Endothelial cell of umbilical vein (primary cell): Measurements from ENCODE around the gene NAPB. TPM values are rescaled to one million over a fixed set of nuclear protein-coding genes. Genes with fewer than 3 reads are reported as not detected.

Experiments
- BruUV-seq: library from RNA; stranded (reverse); fragments of 400-500 nt; replicated peaks from 2 replicates; lab custom pipeline; 2021; lab: Mats Ljungman, UMichigan
- CTCF ChIA-PET: fragments of 300-600, 350-600 bp; sonication (Branson Sonifier 250); formaldehyde crosslinking; loops from one replicate; lab custom pipeline; 2021; ENCODE audit warnings: antibody characterized with exemption, inconsistent platforms; lab: Charles Lee
- POLR2A ChIA-PET: fragments of 300-600, 350-600 bp; sonication (Branson Sonifier 250); formaldehyde crosslinking; loops from one replicate; lab custom pipeline; 2021; ENCODE audit warnings: antibody characterized with exemption, inconsistent platforms; lab: Charles Lee
- DNase-seq: peaks from one replicate; pipeline ENCODE4 v3.0.0-alpha.2; 2011; ENCODE audit warnings: low read depth, low spot score
- FAIRE-seq: peaks from 2 replicates; lab custom pipeline; 2011; peaks lifted over from hg19 to GRCh38; lab: Jason Lieb, UNC
- H2AFZ ChIP-seq: 2 replicates; pipeline ENCODE4 v1.6.0; 2012; ENCODE audit warnings: low read depth, low read length, control low read depth, inconsistent platforms
- H3K27ac ChIP-seq: 2 replicates; pipeline ENCODE4 v1.5.1; 2011; ENCODE audit warnings: low read depth, mild to moderate bottlenecking, control low read depth, low read length, moderate library complexity; ENCODE audit not compliant: insufficient read depth
- H3K27me3 ChIP-seq, 2 experiments: 2 replicates each; pipeline versions ENCODE4 v1.6.0 to v1.6.1; 2011; ENCODE audit warnings: low read length in 2 of 2, mixed read lengths in 1 of 2; ENCODE audit not compliant: control insufficient read depth in 2 of 2, insufficient read depth in 2 of 2
- H3K36me3 ChIP-seq, 2 experiments: 2 replicates in 1 of 2; 3 replicates in 1 of 2; pipeline ENCODE4 v1.5.1; 2011; ENCODE audit warnings: low read length in 2 of 2, mild to moderate bottlenecking in 1 of 2, moderate library complexity in 1 of 2; ENCODE audit not compliant: control insufficient read depth in 2 of 2, insufficient read depth in 2 of 2; ENCODE audit errors: extremely low read depth in 1 of 2
- H3K4me1 ChIP-seq: 3 replicates; pipeline ENCODE4 v1.5.1; 2011; ENCODE audit warnings: mild to moderate bottlenecking, low read length; ENCODE audit not compliant: control insufficient read depth, insufficient read depth; ENCODE audit errors: extremely low read depth
- H3K4me2 ChIP-seq: 2 replicates; pipeline ENCODE4 v1.6.1; 2011; ENCODE audit warnings: low read length, control low read depth, mixed read lengths; ENCODE audit not compliant: insufficient read depth
- H3K4me3 ChIP-seq, 3 experiments: fragments of 200-600 bp in 1 of 3; sonication (generic), shearing (Covaris generic) in 1 of 3; replicated peaks in 1 of 3; 2 replicates each; pipeline ENCODE4 v1.5.1; 2011 to 2016; ENCODE audit warnings: control low read depth in 3 of 3, low read length in 3 of 3, mild to moderate bottlenecking in 2 of 3, inconsistent platforms in 1 of 3, low read depth in 1 of 3, moderate library complexity in 1 of 3; ENCODE audit not compliant: insufficient read depth in 1 of 3
- H3K79me2 ChIP-seq: 2 replicates; pipeline ENCODE4 v1.6.0; 2012; ENCODE audit warnings: low read length, inconsistent platforms; ENCODE audit not compliant: control insufficient read depth, insufficient read depth
- H3K9ac ChIP-seq: replicated peaks from 2 replicates; pipeline ENCODE3; 2011; ENCODE audit warnings: low read length, control low read depth; ENCODE audit not compliant: insufficient read depth; ENCODE audit errors: extremely low read depth
- H3K9me1 ChIP-seq: replicated peaks from 3 replicates; pipeline ENCODE4 v1.6.0; 2011; ENCODE audit warnings: mild to moderate bottlenecking, low read length; ENCODE audit not compliant: control insufficient read depth, insufficient read depth; ENCODE audit errors: extremely low read depth
- H3K9me3 ChIP-seq: replicated peaks from 2 replicates; pipeline ENCODE4 v1.5.1; 2012; ENCODE audit warnings: low read length, inconsistent platforms; ENCODE audit not compliant: control insufficient read depth, insufficient read depth
- H4K20me1 ChIP-seq: replicated peaks from 2 replicates; pipeline ENCODE3; 2011; ENCODE audit warnings: mild to moderate bottlenecking, low read length; ENCODE audit not compliant: control insufficient read depth, insufficient read depth; ENCODE audit errors: extremely low read depth
- EZH2 ChIP-seq: IDR thresholded peaks from 2 replicates; pipeline ENCODE4 v1.6.1; 2012; ENCODE audit warnings: borderline replicate concordance, low read depth, mild to moderate bottlenecking, moderate library complexity, low read length, inconsistent platforms; ENCODE audit not compliant: severe bottlenecking
- FOS ChIP-seq: IDR thresholded peaks from 2 replicates; pipeline ENCODE4 v1.6.1; 2011; ENCODE audit warnings: mild to moderate bottlenecking, low read length, moderate library complexity, borderline replicate concordance; ENCODE audit not compliant: insufficient read depth
- GATA2 ChIP-seq: IDR thresholded peaks from 2 replicates; pipeline ENCODE4 v1.7.0; 2011; ENCODE audit warnings: low read depth, mild to moderate bottlenecking, moderate library complexity, mixed read lengths, low read length; ENCODE audit not compliant: insufficient read length, insufficient read depth
- JUN ChIP-seq: IDR thresholded peaks from 2 replicates; pipeline ENCODE4 v1.6.1; 2011; ENCODE audit warnings: borderline replicate concordance, low read depth; ENCODE audit not compliant: insufficient read length, insufficient read depth
- MYC ChIP-seq: IDR thresholded peaks from one replicate; pipeline ENCODE4 v1.6.1; 2011; ENCODE audit warnings: mild to moderate bottlenecking, low read depth, low read length
- POLR2A ChIP-seq: IDR thresholded peaks from 2 replicates; pipeline ENCODE4 v1.6.1; 2012; ENCODE audit warnings: low read depth, mild to moderate bottlenecking, control low read depth, low read length
- POLR2AphosphoS5 ChIP-seq: IDR thresholded peaks from 2 replicates; pipeline ENCODE4 v1.6.1; 2012; ENCODE audit warnings: low read depth, mild to moderate bottlenecking, control low read depth, low read length, moderate library complexity; ENCODE audit not compliant: insufficient read depth
- dilution Hi-C: fragments of 300-500 bp; cut with MboI; formaldehyde crosslinking; loops from one replicate; pipeline ENCODE4 v1.15.0; 2019; ENCODE audit warnings: low sequenced_read_pairs; ENCODE audit not compliant: extremely low pct_ligation_motif_present
- intact Hi-C: fragments of 100-400 bp; cut with micrococcal nuclease; formaldehyde crosslinking; loops from one replicate; pipeline ENCODE4 v1.10.0; 2022
- polyA plus RNA-seq, 4 experiments: library from polyadenylated mRNA; depleted of rRNA in 3 of 4; stranded (reverse) in 3 of 4; unstranded in 1 of 4; fragments of >200 nt; gene quantifications; 2 replicates each; pipeline versions ENCODE4 v1.2.1 to v1.2.3, GENCODE V29; 2011 to 2012; ENCODE audit warnings: missing spikeins in 1 of 4
- total RNA-seq: library from RNA; stranded (reverse); gene quantifications from 2 replicates; pipeline ENCODE4 v1.2.3, GENCODE V29; 2021
- TF ChIP-seq, protein P1 (sequence below), 2 donors: IDR thresholded peaks; 1 replicate in 1 of 2; 2 replicates in 1 of 2; pipeline ENCODE4 v1.5.1; 2011; ENCODE audit warnings: low read length in 2 of 2, mild to moderate bottlenecking in 2 of 2, moderate library complexity in 2 of 2, control low read depth in 1 of 2, inconsistent platforms in 1 of 2, low read depth in 1 of 2; ENCODE audit not compliant: insufficient read depth in 1 of 2; ENCODE audit errors: extremely low read depth in 1 of 2
- TF ChIP-seq, protein P2 (sequence below): IDR thresholded peaks from 2 replicates; pipeline ENCODE4 v1.6.1; 2011; ENCODE audit not compliant: insufficient read depth, insufficient read length

NAPB gene
- total and polyA plus RNA-seq, 2 donors (not counting 3 experiments of a cell fraction or from before 2014, with no cell fraction given) = 4.7 to 10.1 TPM

DNA sequence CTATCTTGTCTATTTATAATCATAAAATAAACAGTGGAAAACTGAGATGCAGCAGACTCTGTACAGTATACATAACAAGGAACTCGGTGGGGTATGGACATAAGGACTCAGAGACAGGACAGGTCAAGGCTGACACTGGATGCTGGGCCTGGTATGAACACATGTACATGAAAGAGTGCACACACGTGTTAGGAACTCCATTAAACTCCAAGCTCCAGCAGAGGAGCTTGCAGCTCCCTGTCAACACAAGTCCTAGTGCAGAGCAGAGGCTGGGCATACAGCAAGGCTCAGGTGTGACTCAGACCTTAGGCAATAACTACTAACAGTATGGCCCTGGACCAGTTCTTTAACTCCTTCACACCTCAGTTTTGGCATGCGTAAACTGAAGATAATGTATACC lies 17.1 kb downstream of the NAPB start:
- Histone ChIP-seq H3K9me3 (no peaks in the 10 kb centered on the region), H3K27ac (no peak overlapping the region), H3K36me3 (peaks cover 0 to 2% of the 10 kb centered on the region in 2 experiments), H3K4me1 (no peaks in the 10 kb centered on the region), H4K20me1 (peaks cover 2% of the 10 kb centered on the region), H2AFZ (no peak overlapping the region), H3K4me2 (no peak overlapping the region), H3K4me3 (no peak overlapping the region), H3K27me3 (no peaks in the 10 kb centered on the region), H3K9ac (no peak overlapping the region), H3K79me2 (peaks cover 58% of the 10 kb centered on the region), H3K9me1 (no peaks in the 10 kb centered on the region)
- BruUV-seq = no TSS peak
- POLR2A ChIA-PET = no interaction called here
- dilution Hi-C loops (no loop called here), intact Hi-C loops (no loop called here)
- no peak for DNase-seq
- CTCF ChIA-PET = interaction anchor here (1.2 kb wide), 1 partner anchor 712 kb away, joined by 3 read pairs; no protein-coding TSS in a partner anchor
- FAIRE-seq = no peak
- TF ChIP-seq JUN = no peak
- no peak for TF ChIP-seq POLR2AphosphoS5
- no peak for TF ChIP-seq POLR2A
- TF ChIP-seq GATA2 = no peak
- TF ChIP-seq EZH2 = no peak
- TF ChIP-seq, protein P1, sequence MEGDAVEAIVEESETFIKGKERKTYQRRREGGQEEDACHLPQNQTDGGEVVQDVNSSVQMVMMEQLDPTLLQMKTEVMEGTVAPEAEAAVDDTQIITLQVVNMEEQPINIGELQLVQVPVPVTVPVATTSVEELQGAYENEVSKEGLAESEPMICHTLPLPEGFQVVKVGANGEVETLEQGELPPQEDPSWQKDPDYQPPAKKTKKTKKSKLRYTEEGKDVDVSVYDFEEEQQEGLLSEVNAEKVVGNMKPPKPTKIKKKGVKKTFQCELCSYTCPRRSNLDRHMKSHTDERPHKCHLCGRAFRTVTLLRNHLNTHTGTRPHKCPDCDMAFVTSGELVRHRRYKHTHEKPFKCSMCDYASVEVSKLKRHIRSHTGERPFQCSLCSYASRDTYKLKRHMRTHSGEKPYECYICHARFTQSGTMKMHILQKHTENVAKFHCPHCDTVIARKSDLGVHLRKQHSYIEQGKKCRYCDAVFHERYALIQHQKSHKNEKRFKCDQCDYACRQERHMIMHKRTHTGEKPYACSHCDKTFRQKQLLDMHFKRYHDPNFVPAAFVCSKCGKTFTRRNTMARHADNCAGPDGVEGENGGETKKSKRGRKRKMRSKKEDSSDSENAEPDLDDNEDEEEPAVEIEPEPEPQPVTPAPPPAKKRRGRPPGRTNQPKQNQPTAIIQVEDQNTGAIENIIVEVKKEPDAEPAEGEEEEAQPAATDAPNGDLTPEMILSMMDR (IDR thresholded peaks at IDR 0.05; ENCODE audit: extremely low read depth in 1 of 2, insufficient read depth in 1 of 2, low read depth in 1 of 2, low read length in 2 of 2) = no peak
- no peak for TF ChIP-seq FOS
- TF ChIP-seq, protein P2, sequence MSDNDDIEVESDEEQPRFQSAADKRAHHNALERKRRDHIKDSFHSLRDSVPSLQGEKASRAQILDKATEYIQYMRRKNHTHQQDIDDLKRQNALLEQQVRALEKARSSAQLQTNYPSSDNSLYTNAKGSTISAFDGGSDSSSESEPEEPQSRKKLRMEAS = no peak
- no peak for TF ChIP-seq MYC
